GM12873 (cell line): ENCODE measurements around the gene HES7.

ENCODE experiments used
- CTCF ChIP-seq: IDR thresholded peaks from 2 replicates; pipeline ENCODE4 v1.5.1; 2012; ENCODE audit warnings: low read depth, mild to moderate bottlenecking, moderate library complexity, low read length, control low read depth; ENCODE audit not compliant: insufficient read depth; ENCODE audit errors: missing control alignments

The HES7 gene

GRCh38 chr17:8123695-8124349 is at the start of gene HES7:
TSS of gene HES7 (minus strand) at chr17:8124106. CDS start at chr17:8124084, 22 bp downstream.
- no peak for TF ChIP-seq CTCF

DNA sequence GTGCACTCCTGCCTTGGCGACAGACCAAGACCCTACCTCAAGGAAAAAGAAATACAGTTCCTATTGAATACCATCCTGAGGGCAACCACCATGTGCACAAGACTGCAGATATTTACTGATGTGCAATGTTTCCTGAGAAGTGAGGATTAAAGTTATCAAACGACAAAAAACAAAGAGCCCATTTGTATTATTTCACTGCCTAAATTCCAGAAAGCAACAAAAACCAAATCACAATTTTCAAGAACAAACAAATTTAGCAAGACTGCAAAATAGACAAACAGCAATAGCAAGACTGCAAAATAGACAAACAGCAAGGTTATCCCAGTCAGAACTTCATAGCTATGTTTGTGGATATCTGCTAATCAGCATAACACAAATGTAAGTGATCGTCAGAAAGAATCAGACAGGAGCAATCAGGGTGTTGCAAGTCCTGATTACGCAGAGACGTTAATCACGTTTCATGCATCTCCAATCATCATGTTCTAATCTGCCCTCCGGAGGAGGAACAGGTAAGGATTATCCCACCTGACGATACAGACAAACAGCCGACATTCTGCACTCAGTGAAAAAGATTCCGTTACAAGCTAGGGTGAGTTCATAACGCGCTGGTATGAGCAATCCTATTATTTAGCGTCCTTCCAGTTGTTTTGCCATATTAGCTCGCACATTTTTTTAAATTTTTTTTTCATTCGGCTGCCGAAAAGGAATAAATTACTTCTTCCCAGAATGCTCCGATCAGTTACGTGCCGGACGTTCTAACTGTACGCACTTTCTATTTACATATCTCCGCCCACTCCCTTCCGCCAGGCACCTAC is 49.4 kb upstream of the HES7 start:
- no peak for TF ChIP-seq CTCF

- no peak for TF ChIP-seq CTCF
Observed at GRCh38 chr17:8167526-8167925, 43.6 kb upstream of the HES7 start.

GRCh38 chr17:8166731-8167130 is 42.8 kb upstream of the HES7 start:
- no peak for TF ChIP-seq CTCF

DNA sequence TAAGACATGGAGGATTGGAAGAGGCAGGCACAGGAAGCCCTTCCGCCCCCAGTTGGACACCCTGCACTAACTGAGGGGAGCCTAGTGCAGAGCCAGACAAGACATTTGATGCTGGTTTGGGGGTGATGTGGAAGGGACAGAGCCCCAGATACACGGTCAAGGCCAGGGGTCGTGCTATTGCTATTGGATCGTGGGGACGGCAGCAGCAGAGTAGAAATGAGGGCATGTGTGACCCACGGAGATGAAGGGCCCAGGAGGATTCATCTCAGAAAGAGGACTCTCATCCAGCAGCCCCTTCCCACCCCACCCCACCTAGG is 40.9 kb upstream of the HES7 start:
- TF ChIP-seq CTCF, result no peak

DNA sequence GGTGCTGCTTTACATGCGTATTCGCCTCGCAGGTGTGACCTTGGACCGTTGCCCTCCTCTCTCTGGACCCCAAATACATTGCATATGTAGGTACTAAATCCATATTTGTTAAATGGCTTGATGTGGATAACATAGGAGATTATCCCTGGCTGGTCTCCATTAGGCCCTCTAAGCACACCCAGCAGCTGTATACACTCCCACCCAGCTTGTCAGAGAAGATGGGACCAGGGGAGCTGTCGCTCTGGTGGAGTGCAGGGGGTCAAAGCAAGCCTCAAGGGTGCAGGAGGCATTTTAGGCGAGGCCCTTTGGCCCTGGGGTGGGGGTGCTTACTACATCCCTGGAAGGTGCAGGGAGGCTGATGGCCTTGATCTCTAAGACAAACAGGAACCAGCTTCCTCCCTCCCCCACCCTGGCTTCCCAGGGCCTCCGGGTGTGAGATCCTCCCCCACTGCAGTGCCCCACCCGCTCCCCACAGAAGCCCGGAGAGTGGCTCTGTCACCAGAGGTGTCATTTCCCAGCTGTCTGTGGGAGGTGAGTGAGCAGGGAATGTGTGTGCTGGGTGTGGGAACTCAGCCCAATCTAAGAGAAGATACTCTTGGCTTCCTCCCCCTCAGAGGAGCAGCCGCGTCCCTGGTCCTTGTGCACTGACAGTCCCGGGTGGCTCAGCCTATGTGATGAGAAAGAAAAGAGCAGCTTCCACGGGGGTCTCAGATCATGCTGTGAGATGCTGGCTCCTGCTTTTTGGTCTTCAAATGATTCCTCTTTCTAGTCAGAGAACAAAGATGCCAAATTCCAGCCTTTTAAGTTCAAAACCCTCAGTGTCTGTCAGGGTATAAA is 40.3 kb upstream of the HES7 start:
- no peak for TF ChIP-seq CTCF
